Ureter (tissue), 1 donor: ENCODE measurements around the gene APOL5. TPM values are rescaled to one million over a fixed set of nuclear protein-coding genes. Genes with fewer than 3 reads are reported as not detected.

ENCODE experiments used
- DNase-seq: peaks from one replicate; pipeline ENCODE4 v3.0.0-alpha.2; 2020; ENCODE audit warnings: low spot score
- total RNA-seq: library from RNA; stranded (reverse); gene quantifications from one replicate; pipeline ENCODE4 v1.2.4, GENCODE V29; 2023
- donor health status: DM: yes; HTN: yes; CAD: no.

APOL5 gene
- total RNA-seq, 1 donor from 2014 or later: not detected

- no peak for DNase-seq
Observed at GRCh38 chr22:35742342-35743100, 24.8 kb downstream of the APOL5 start.

DNA sequence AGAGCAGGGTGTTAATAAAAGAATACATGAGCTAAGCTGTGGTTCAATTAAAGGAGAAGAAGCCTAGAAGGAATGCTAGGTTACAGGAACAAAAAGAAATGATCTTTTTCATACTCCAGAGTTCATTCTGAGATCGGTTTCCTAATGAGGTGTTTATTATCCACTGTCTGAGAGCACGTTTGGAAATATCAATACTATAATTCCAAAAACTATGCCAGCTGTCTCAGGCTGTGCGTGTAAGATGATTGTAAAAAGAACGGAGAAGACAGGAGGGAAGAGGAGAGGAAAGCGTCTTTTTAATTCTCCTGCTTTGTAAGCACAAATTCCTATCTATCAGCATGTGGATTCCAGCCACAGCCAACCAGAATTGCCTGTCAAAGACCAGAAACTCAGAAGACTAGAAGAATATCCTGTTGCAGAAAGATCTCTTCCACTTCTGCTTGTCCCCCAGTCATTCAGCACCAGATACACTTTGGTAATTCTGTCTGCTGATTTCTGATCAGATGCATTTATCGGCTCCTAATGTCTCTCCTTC, 25.7 kb downstream of the APOL5 start:
- DNase-seq: no peak

DNA sequence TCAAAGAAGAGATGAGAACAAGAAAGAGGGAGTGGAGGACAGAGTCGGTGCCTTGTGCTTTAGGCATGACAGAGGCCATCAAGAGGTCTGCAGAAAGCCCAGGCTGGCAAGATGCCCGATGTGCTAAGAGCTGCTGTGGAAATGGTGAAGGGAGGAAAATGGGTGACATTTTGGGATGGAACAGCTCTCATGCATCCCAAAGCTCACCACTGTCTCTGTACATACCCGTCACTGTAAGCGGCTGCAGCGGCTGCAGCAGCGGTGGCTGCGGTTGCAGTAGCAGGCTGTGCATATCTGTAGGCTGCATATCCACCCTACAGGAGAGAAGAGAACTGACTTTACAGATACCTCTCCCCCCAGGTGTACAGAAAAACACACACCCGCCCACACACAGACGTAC, 28.6 kb downstream of the APOL5 start:
- no peak for DNase-seq

DNA sequence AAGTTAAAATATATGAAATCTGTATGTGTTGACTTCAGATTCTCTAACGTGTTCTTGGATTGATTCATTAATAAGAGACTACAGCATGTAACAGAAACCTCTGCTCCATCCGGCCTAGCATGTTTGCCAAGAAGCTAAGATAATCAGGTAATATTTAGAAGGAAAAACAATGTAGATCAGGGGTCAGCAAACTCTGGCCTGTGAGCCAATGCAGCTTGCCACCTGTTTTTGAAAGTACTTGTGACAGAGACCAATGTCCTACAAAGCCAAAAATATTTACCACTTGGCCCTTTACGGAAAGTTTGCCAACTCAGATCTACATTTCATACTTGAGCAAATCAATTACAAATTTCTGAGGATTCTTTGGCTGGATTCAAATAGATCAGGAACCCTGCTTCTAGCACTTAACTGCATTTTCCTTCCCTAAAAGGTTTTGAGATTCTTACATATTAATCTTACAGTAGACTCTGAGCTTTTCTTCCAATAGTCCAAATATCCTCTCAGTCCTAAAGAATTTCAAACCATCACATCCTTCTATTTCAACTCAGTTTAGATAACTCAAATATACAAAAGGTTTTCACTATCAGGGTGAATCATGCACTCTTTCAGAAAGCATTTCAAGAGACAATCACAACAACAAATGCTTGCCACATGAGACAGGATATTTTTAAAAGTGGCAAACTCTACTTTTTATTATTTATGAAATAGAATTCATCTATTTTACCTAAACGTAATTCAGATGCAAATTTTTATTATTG, 29.5 kb downstream of the APOL5 start:
- DNase-seq: no peak

GRCh38 chr22:35749808-35750207, 32.1 kb downstream of the APOL5 start:
- no peak for DNase-seq

DNA sequence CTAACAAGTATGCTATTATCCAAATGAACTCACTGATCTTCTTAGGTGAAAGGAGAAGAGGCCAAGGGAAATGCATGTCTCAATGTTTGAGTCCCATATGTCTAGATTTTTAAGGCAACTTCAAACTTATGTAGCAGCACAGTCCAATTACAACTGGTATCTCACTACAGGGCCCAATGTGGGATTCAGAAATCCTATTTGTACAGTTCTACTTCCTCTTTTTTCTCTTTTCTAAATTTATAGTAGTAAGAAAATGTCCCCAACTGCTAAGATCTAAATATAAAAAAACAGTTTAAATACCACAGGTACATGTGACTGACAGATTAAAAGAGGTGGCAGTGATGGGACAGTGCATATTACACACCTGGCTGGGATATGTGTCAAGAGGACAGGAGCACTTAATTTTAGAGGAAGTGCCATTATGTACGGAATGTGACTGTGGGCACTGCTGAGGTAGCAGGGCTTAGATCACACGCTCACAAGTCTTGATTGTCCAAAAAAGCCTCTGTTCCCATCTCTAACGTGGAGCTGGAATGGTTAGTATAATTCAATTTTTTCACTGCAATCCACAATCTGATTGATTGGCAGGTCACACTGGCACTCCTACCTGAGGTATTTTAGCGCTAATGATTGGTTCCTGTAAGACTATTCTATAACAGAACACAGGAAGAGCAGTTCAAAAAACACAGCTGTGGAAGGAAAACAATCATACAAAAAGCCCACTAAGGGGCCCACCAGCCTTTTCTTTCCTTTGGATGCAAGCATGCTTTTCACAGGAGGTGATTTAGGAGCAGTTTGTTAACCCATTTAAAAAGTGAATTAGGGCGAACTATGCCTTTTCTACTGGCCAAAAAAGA, 34.6 kb downstream of the APOL5 start:
- DNase-seq: no peak

- no peak for DNase-seq
Observed at GRCh38 chr22:35752863-35753189, 35.2 kb downstream of the APOL5 start.

GRCh38 chr22:35754761-35755160, 37.1 kb downstream of the APOL5 start:
- DNase-seq: no peak

- no peak for DNase-seq
Observed at GRCh38 chr22:35756722-35757121, 39.0 kb downstream of the APOL5 start.

DNA sequence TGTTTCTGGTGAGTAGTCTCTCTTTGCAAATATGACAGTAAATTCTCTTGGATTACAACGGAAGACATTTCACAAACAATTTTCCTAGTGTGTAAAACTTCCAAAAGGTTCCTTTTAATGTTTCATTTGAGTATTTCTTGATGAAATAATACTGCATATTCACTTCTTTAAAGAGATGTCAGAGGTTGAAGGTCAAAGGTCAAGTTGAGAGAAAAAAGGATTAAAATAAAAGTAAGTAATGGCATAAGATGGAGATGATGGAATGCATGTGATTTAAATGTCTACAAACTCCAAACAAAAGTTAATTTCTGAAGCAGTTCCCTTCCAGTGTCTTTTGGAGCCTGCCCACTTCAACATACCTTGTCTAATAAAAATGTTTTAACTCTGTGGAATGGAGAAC, 40.7 kb downstream of the APOL5 start:
- no peak for DNase-seq

DNA sequence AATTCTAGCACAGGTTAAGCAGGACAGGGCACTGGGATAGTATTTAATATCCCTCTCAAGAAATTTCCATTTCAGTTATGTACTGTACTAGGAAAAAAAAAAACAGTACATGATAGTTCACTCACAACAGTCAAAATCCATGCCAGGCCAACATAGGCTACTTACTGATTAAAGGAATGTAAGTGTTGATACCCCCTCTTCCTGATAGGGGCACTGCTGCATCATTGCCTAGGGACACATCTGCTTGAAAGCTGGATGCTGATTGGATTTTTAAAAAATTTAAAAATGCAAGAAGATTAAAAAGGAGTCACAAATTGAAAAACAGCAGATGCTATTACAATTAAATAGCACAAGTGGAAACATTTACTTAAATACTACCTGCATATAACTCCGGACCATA, 43.4 kb downstream of the APOL5 start:
- no peak for DNase-seq

DNA sequence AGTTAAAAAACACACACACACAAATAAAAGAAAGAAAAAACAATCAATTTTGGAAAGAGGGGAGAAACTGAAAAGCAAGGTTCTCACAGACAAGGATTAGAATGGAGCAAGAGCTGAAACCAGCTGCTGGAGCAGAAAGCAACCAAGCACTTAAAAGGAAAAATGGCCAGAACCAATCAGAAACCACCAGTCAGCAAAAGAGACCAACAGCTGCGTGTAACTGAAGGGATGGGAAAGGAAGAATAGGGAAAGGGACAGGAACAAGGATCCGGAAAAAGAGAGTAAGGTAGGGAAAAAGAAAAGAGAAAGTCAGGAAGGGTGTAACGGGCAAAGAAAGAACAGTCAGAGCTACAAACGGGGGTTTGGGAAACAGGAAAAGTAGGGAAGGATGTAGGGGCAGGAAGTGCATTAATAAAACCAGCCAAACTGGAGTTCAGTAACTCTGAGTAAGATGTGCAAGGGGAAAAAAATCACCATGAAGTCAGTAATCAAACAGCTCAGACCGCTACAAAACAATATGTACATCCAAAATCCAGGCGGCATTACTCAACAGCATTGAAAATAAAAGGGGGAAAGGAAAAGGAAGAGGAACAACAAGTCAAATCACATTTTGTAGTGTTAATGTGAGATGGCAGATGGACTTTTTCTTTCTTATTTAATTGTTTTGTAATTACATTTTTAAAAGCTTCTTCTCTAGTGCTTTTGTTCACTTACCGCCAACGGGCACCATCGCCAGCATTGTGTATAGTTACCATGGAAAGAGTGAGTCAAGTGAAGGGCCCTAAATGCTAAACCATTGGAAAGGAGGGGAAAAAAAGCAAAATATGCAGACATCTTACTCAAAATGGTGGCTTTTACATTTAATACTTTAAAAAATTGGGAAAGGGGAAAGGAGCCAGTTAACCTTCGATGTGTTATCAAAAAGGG, 49.2 kb downstream of the APOL5 start:
- DNase-seq: no peak

- DNase-seq: no peak
Observed at GRCh38 chr22:35769974-35770373, 52.3 kb downstream of the APOL5 start.

GRCh38 chr22:35775339-35775738, 57.7 kb downstream of the APOL5 start:
- no peak for DNase-seq

DNA sequence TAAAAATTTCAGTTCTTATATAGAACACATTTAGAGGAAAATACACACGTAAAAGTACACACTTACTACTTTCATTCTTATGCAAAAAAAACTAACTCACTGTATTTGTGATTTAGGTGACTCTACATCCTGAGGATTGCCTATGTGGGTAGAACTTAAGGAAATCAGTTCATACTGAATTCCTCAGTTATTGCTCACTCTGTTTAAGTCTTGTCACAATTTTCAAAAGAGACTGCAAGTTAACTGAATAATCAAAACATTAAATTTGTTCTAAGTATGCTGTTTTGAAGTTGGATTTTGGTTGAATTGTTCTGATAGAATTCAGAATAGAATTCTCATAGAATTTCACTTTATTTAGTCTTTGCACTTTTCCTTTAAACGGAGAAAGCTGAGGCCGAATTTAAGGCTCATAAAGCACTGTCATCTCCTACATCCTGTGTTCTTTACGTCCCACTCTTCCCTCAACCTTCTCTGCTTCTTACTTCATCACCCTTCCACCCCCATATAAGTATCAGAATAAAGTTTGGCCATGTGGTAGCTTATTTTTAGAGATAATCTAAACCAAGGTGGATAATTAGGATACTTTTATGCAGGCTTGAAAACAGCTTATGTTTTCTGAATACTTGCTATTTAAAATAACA, 59.8 kb downstream of the APOL5 start:
- no peak for DNase-seq

Other genes with a start within 250 kb of the APOL5 start
- 8.7 TPM for gene RASD2, start 177.0 kb upstream of the APOL5 start, total RNA-seq
- 3.4 TPM for gene MB, start 100.5 kb upstream of the APOL5 start, total RNA-seq
- 37.2 TPM for gene APOL6, start 69.4 kb upstream of the APOL5 start, total RNA-seq